Measurements from ENCODE around the gene MRPS33.
"Not testable (repeated sequence)": the region's sequence is repeated elsewhere in the genome, so short reads cannot be mapped to it uniquely, and the experiment has no call there.

Gene MRPS33

GRCh38 chr7:141038100-141038499 is 23.3 kb upstream of the MRPS33 start:
- not testable (repeated sequence) for H3K4me3 ChIP-seq (ENCODE audit: insufficient read depth, low read depth, low read length, poor library complexity, severe bottlenecking); H3K4me1 ChIP-seq (ENCODE audit: control insufficient read depth, insufficient read depth, low read length, poor library complexity, severe bottlenecking); H3K27me3 ChIP-seq (replicated peaks; ENCODE audit: control insufficient read depth, insufficient read depth, low read length, poor library complexity, severe bottlenecking); H3K27ac ChIP-seq (ENCODE audit: insufficient read depth, low read length, poor library complexity, severe bottlenecking); DNase-seq; H3K36me3 ChIP-seq (ENCODE audit: control insufficient read depth, insufficient read depth, low read length); H3K9me3 ChIP-seq (ENCODE audit: control insufficient read depth, low read length)

- H3K27me3 ChIP-seq (replicated peaks; ENCODE audit: control insufficient read depth, insufficient read depth, low read length, poor library complexity, severe bottlenecking); H3K4me1 ChIP-seq (ENCODE audit: control insufficient read depth, insufficient read depth, low read length, poor library complexity, severe bottlenecking); H3K27ac ChIP-seq (ENCODE audit: insufficient read depth, low read length, poor library complexity, severe bottlenecking); H3K9me3 ChIP-seq (ENCODE audit: control insufficient read depth, low read length); DNase-seq; H3K36me3 ChIP-seq (ENCODE audit: control insufficient read depth, insufficient read depth, low read length); H3K4me3 ChIP-seq (ENCODE audit: insufficient read depth, low read depth, low read length, poor library complexity, severe bottlenecking): not testable (repeated sequence)
These were observed 18.0 kb upstream of the MRPS33 start for GRCh38 chr7:141032539-141033323.

GRCh38 chr7:141028767-141029166 is 14.0 kb upstream of the MRPS33 start:
- no peaks in the 10 kb centered on the region for H3K9me3 ChIP-seq (ENCODE audit: control insufficient read depth, low read length)
- no peak overlapping the region for H3K27ac ChIP-seq (ENCODE audit: insufficient read depth, low read length, poor library complexity, severe bottlenecking)
- DNase-seq, result no peak
- peaks cover 6% of the 10 kb centered on the region for H3K27me3 ChIP-seq (replicated peaks; ENCODE audit: control insufficient read depth, insufficient read depth, low read length, poor library complexity, severe bottlenecking)
- no peaks in the 10 kb centered on the region for H3K36me3 ChIP-seq (ENCODE audit: control insufficient read depth, insufficient read depth, low read length)
- no peaks in the 10 kb centered on the region for H3K4me1 ChIP-seq (ENCODE audit: control insufficient read depth, insufficient read depth, low read length, poor library complexity, severe bottlenecking)
- no peak overlapping the region for H3K4me3 ChIP-seq (ENCODE audit: insufficient read depth, low read depth, low read length, poor library complexity, severe bottlenecking)

GRCh38 chr7:141027043-141027442 is 12.3 kb upstream of the MRPS33 start:
- no peaks in the 10 kb centered on the region for H3K4me1 ChIP-seq (ENCODE audit: control insufficient read depth, insufficient read depth, low read length, poor library complexity, severe bottlenecking)
- H3K9me3 ChIP-seq (ENCODE audit: control insufficient read depth, low read length), result no peaks in the 10 kb centered on the region
- DNase-seq, result no peak
- H3K36me3 ChIP-seq (ENCODE audit: control insufficient read depth, insufficient read depth, low read length), result no peaks in the 10 kb centered on the region
- peaks cover 2% of the 10 kb centered on the region for H3K27me3 ChIP-seq (replicated peaks; ENCODE audit: control insufficient read depth, insufficient read depth, low read length, poor library complexity, severe bottlenecking)
- H3K4me3 ChIP-seq (ENCODE audit: insufficient read depth, low read depth, low read length, poor library complexity, severe bottlenecking), result no peak overlapping the region
- no peak overlapping the region for H3K27ac ChIP-seq (ENCODE audit: insufficient read depth, low read length, poor library complexity, severe bottlenecking)

GRCh38 chr7:141024668-141025067 is 9.9 kb upstream of the MRPS33 start:
- DNase-seq, result no peak
- no peak overlapping the region for H3K27ac ChIP-seq (ENCODE audit: insufficient read depth, low read length, poor library complexity, severe bottlenecking)
- no peaks in the 10 kb centered on the region for H3K27me3 ChIP-seq (replicated peaks; ENCODE audit: control insufficient read depth, insufficient read depth, low read length, poor library complexity, severe bottlenecking)
- no peaks in the 10 kb centered on the region for H3K9me3 ChIP-seq (ENCODE audit: control insufficient read depth, low read length)
- H3K4me3 ChIP-seq (ENCODE audit: insufficient read depth, low read depth, low read length, poor library complexity, severe bottlenecking), result no peak overlapping the region
- H3K36me3 ChIP-seq (ENCODE audit: control insufficient read depth, insufficient read depth, low read length), result no peaks in the 10 kb centered on the region
- H3K4me1 ChIP-seq (ENCODE audit: control insufficient read depth, insufficient read depth, low read length, poor library complexity, severe bottlenecking), result no peaks in the 10 kb centered on the region

GRCh38 chr7:141023295-141023694 is 8.5 kb upstream of the MRPS33 start:
- no peaks in the 10 kb centered on the region for H3K9me3 ChIP-seq (ENCODE audit: control insufficient read depth, low read length)
- no peaks in the 10 kb centered on the region for H3K4me1 ChIP-seq (ENCODE audit: control insufficient read depth, insufficient read depth, low read length, poor library complexity, severe bottlenecking)
- DNase-seq, result no peak
- H3K4me3 ChIP-seq (ENCODE audit: insufficient read depth, low read depth, low read length, poor library complexity, severe bottlenecking), result no peak overlapping the region
- H3K27ac ChIP-seq (ENCODE audit: insufficient read depth, low read length, poor library complexity, severe bottlenecking), result no peak overlapping the region
- H3K27me3 ChIP-seq (replicated peaks; ENCODE audit: control insufficient read depth, insufficient read depth, low read length, poor library complexity, severe bottlenecking), result no peaks in the 10 kb centered on the region
- no peaks in the 10 kb centered on the region for H3K36me3 ChIP-seq (ENCODE audit: control insufficient read depth, insufficient read depth, low read length)

GRCh38 chr7:141017555-141017954 is 2.8 kb upstream of the MRPS33 start:
- Histone ChIP-seq H3K9me3 (ENCODE audit: control insufficient read depth, low read length) (no peaks in the 10 kb centered on the region), H3K36me3 (ENCODE audit: control insufficient read depth, insufficient read depth, low read length) (no peaks in the 10 kb centered on the region), H3K4me1 (ENCODE audit: control insufficient read depth, insufficient read depth, low read length, poor library complexity, severe bottlenecking) (peaks cover 6% of the 10 kb centered on the region), H3K27me3 (replicated peaks; ENCODE audit: control insufficient read depth, insufficient read depth, low read length, poor library complexity, severe bottlenecking) (no peaks in the 10 kb centered on the region), H3K27ac (ENCODE audit: insufficient read depth, low read length, poor library complexity, severe bottlenecking) (no peak overlapping the region), H3K4me3 (ENCODE audit: insufficient read depth, low read depth, low read length, poor library complexity, severe bottlenecking) (no peak overlapping the region)
- DNase-seq, result no peak

- H3K27me3 ChIP-seq (replicated peaks; ENCODE audit: control insufficient read depth, insufficient read depth, low read length, poor library complexity, severe bottlenecking), result no peaks in the 10 kb centered on the region
- no peak overlapping the region for H3K27ac ChIP-seq (ENCODE audit: insufficient read depth, low read length, poor library complexity, severe bottlenecking)
- DNase-seq, result no peak
- peaks cover 6% of the 10 kb centered on the region for H3K4me1 ChIP-seq (ENCODE audit: control insufficient read depth, insufficient read depth, low read length, poor library complexity, severe bottlenecking)
- no peaks in the 10 kb centered on the region for H3K9me3 ChIP-seq (ENCODE audit: control insufficient read depth, low read length)
- no peak overlapping the region for H3K4me3 ChIP-seq (ENCODE audit: insufficient read depth, low read depth, low read length, poor library complexity, severe bottlenecking)
- no peaks in the 10 kb centered on the region for H3K36me3 ChIP-seq (ENCODE audit: control insufficient read depth, insufficient read depth, low read length)
These were observed 1.6 kb upstream of the MRPS33 start for GRCh38 chr7:141016349-141016748.

- no peaks in the 10 kb centered on the region for H3K36me3 ChIP-seq (ENCODE audit: control insufficient read depth, insufficient read depth, low read length)
- H3K4me3 ChIP-seq (ENCODE audit: insufficient read depth, low read depth, low read length, poor library complexity, severe bottlenecking), result peak overlapping the region; percentile 55
- no peak for DNase-seq
- H3K27ac ChIP-seq (ENCODE audit: insufficient read depth, low read length, poor library complexity, severe bottlenecking), result peak overlapping the region; percentile 99
- peaks cover 6% of the 10 kb centered on the region for H3K4me1 ChIP-seq (ENCODE audit: control insufficient read depth, insufficient read depth, low read length, poor library complexity, severe bottlenecking)
- H3K27me3 ChIP-seq (replicated peaks; ENCODE audit: control insufficient read depth, insufficient read depth, low read length, poor library complexity, severe bottlenecking), result no peaks in the 10 kb centered on the region
- no peaks in the 10 kb centered on the region for H3K9me3 ChIP-seq (ENCODE audit: control insufficient read depth, low read length)
These were observed 628 bp downstream of the MRPS33 start for GRCh38 chr7:141014125-141014523.

GRCh38 chr7:141013345-141013715 is 1.4 kb downstream of the MRPS33 start:
- Histone ChIP-seq H3K36me3 (ENCODE audit: control insufficient read depth, insufficient read depth, low read length) (peaks cover 1% of the 10 kb centered on the region), H3K27ac (ENCODE audit: insufficient read depth, low read length, poor library complexity, severe bottlenecking) (peak overlapping the region; percentile 99), H3K4me1 (ENCODE audit: control insufficient read depth, insufficient read depth, low read length, poor library complexity, severe bottlenecking) (peaks cover 6% of the 10 kb centered on the region), H3K27me3 (replicated peaks; ENCODE audit: control insufficient read depth, insufficient read depth, low read length, poor library complexity, severe bottlenecking) (no peaks in the 10 kb centered on the region), H3K9me3 (ENCODE audit: control insufficient read depth, low read length) (no peaks in the 10 kb centered on the region), H3K4me3 (ENCODE audit: insufficient read depth, low read depth, low read length, poor library complexity, severe bottlenecking) (no peak overlapping the region)
- no peak for DNase-seq

Measured in effector memory CD4-positive, alpha-beta T cell (primary cell).